Keratinocyte (primary cell): Measurements from ENCODE around the gene RETREG2. TPM values are rescaled to one million over a fixed set of nuclear protein-coding genes. Genes with fewer than 3 reads are reported as not detected.
A peak's percentile ranks its signal among the peaks of the same experiment; 100 is the strongest.

Experiments
- DNase-seq: peaks from one replicate; pipeline ENCODE4 v3.0.0-alpha.2; 2011; ENCODE audit warnings: low read depth, missing footprints, low spot score
- FAIRE-seq: peaks from 2 replicates; lab custom pipeline; 2011; peaks lifted over from hg19 to GRCh38; lab: Jason Lieb, UNC
- H2AFZ ChIP-seq: 2 replicates; pipeline ENCODE4 v1.6.0; 2012; ENCODE audit warnings: low read length, control low read depth, inconsistent platforms; ENCODE audit not compliant: control insufficient read depth
- H3K27ac ChIP-seq: 2 replicates; pipeline ENCODE4 v1.5.1; 2011; ENCODE audit warnings: low read length; ENCODE audit not compliant: control insufficient read depth, insufficient read depth
- H3K27me3 ChIP-seq: 3 replicates; pipeline ENCODE4 v1.6.0; 2011; ENCODE audit warnings: low read length; ENCODE audit not compliant: control insufficient read depth, insufficient read depth; ENCODE audit errors: extremely low read depth
- H3K36me3 ChIP-seq, 2 experiments: 2 replicates in 1 of 2; 3 replicates in 1 of 2; pipeline ENCODE4 v1.5.1; 2011; ENCODE audit warnings: low read length in 2 of 2, mild to moderate bottlenecking in 1 of 2; ENCODE audit not compliant: control insufficient read depth in 2 of 2, insufficient read depth in 2 of 2; ENCODE audit errors: extremely low read depth in 1 of 2
- H3K4me1 ChIP-seq: 3 replicates; pipeline ENCODE4 v1.5.1; 2011; ENCODE audit warnings: low read length; ENCODE audit not compliant: control insufficient read depth, insufficient read depth; ENCODE audit errors: extremely low read depth
- H3K4me2 ChIP-seq: 3 replicates; pipeline ENCODE4 v1.6.0; 2011; ENCODE audit warnings: low read depth, low read length; ENCODE audit not compliant: control insufficient read depth, insufficient read depth; ENCODE audit errors: extremely low read depth
- H3K4me3 ChIP-seq, 3 experiments: fragments of 200-600 bp in 1 of 3; sonication (generic) in 1 of 3; 2 replicates in 2 of 3; 3 replicates in 1 of 3; pipeline ENCODE4 v1.5.1; 2011 to 2016; ENCODE audit warnings: low read length in 3 of 3, mild to moderate bottlenecking in 3 of 3, control low read depth in 2 of 3, inconsistent platforms in 1 of 3, low read depth in 1 of 3, mixed read lengths in 1 of 3, mixed run types in 1 of 3, moderate library complexity in 1 of 3; ENCODE audit not compliant: control insufficient read depth in 2 of 3, insufficient read depth in 2 of 3; ENCODE audit errors: extremely low read depth in 1 of 3
- H3K79me2 ChIP-seq: 2 replicates; pipeline ENCODE4 v1.6.0; 2012; ENCODE audit warnings: low read length; ENCODE audit not compliant: control insufficient read depth, insufficient read depth
- H3K9ac ChIP-seq: 3 replicates; pipeline ENCODE4 v1.6.0; 2011; ENCODE audit warnings: low read length; ENCODE audit not compliant: control insufficient read depth, insufficient read depth; ENCODE audit errors: extremely low read depth
- H3K9me1 ChIP-seq: 3 replicates; pipeline ENCODE4 v1.6.0; 2011; ENCODE audit warnings: low read length; ENCODE audit not compliant: control insufficient read depth, insufficient read depth; ENCODE audit errors: extremely low read depth
- H3K9me3 ChIP-seq: 2 replicates; pipeline ENCODE4 v1.5.1; 2012; ENCODE audit warnings: low read depth, low read length; ENCODE audit not compliant: control insufficient read depth
- H4K20me1 ChIP-seq: 3 replicates; pipeline ENCODE4 v1.6.0; 2011; ENCODE audit warnings: low read length; ENCODE audit not compliant: control insufficient read depth, insufficient read depth; ENCODE audit errors: extremely low read depth
- CTCF ChIP-seq, 3 experiments: IDR thresholded peaks in 1 of 3; conservative IDR thresholded peaks in 1 of 3; optimal IDR thresholded peaks in 1 of 3; 2 replicates in 2 of 3; 3 replicates in 1 of 3; pipeline versions ENCODE3 to v1.5.1; 2011; ENCODE audit warnings: low read length in 3 of 3, mild to moderate bottlenecking in 3 of 3, moderate library complexity in 2 of 3, control low read depth in 1 of 3, inconsistent platforms in 1 of 3; ENCODE audit not compliant: insufficient read depth in 2 of 3; ENCODE audit errors: extremely low read depth in 1 of 3
- EZH2 ChIP-seq: IDR thresholded peaks from one replicate; pipeline ENCODE4 v1.6.1; 2012; ENCODE audit warnings: inconsistent platforms, mild to moderate bottlenecking, low read length, moderate library complexity
- dilution Hi-C: fragments of 300-500 bp; cut with MboI; formaldehyde crosslinking; loops from one replicate; pipeline ENCODE4 v1.7.0; 2020; ENCODE audit warnings: low sequenced_read_pairs; ENCODE audit not compliant: extremely low pct_ligation_motif_present
- polyA plus RNA-seq, 5 experiments: library from polyadenylated mRNA; depleted of rRNA in 3 of 5; stranded (reverse) in 3 of 5; stranded (forward) in 1 of 5; unstranded in 1 of 5; fragments of >200 nt; gene quantifications; 1 replicate in 1 of 5; 2 replicates in 3 of 5; 3 replicates in 1 of 5; pipeline versions ENCODE4 v1.2.1 to v1.2.3, GENCODE V29; 2011 to 2012; ENCODE audit warnings: missing spikeins in 2 of 5, low read depth in 1 of 5, low replicate concordance in 1 of 5

RETREG2 gene
- polyA plus RNA-seq, 1 donor (not counting 4 experiments of a cell fraction or from before 2014, with no cell fraction given) = 45.8 TPM

DNA sequence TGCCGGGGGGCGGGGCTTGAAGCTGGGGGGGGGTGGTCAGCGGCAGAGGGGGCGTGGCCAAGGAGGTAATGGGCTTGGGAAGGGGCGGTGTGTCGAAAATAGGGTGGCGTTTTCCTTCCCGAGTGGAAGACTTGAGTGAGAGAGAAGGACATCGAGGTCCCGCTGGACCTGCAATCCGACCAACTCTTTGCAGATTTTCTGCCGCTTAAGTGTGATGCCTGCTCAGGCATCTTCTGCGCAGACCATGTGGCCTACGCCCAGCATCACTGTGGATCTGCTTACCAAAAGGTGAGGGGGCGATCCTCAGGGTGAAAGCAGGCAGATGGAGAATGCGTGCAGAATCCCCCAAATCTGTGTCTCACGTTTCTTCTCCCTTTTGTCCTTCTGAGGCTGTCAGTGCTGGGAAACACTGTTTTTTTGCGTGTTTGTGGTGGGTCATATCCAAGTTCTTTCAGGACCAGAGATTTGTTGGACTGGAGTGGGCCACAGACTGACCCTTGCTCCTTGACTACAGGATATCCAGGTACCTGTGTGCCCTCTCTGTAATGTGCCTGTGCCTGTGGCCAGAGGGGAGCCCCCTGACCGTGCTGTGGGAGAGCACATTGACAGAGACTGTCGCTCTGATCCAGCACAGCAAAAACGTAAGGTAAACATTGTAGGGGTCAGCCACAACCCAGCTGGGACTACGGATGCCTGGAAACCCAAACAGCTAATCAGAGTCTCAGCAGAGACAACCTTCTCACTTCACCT lies 29.2 kb downstream of the RETREG2 start:
- FAIRE-seq (no peak), DNase-seq (no peak)
- TF ChIP-seq CTCF (optimal IDR thresholded peaks at IDR 0.05 in 1 of 3, IDR thresholded peaks at IDR 0.05 in 1 of 3, conservative IDR thresholded peaks at IDR 0.05 in 1 of 3; ENCODE audit: extremely low read depth in 1 of 3, insufficient read depth in 2 of 3, low read length in 3 of 3) (no peak), EZH2 (no peak)

DNA sequence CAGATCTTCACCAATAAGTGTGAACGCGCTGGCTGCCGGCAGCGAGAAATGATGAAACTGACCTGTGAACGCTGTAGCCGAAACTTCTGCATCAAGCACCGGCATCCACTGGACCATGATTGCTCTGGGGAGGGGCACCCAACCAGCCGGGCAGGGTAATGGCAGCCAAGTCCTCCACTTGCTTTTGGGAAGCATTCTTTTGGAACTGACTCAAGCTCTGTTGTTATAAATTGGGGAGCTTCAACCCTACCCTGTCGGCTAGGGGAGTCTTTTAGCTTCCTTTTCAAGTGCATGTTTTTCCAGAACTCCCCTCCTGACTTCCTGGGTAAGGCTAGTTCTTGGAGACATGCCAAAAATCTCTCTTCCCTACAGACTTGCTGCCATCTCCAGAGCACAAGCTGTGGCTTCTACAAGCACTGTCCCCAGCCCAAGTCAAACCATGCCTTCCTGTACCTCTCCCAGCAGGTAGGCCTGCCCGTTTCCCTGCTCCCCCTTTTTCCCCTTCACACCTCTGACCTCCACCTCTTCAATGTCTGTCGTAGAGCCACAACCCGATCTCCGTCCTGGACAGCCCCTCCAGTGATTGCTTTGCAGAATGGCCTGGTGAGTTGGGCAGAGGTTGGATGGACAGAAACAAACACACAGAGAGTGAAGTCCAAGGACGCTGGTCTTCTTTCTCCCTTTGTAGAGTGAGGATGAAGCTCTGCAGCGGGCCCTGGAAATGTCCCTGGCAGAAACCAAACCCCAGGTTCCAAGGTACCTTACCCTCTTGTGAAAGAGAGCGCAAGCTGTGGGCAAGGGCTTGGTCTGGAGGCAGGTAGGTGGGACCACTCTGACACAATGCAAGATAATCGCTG lies 30.0 kb downstream of the RETREG2 start:
- Histone ChIP-seq H3K9me3 (no peaks in the 10 kb centered on the region), H3K27me3 (no peaks in the 10 kb centered on the region), H3K4me2 (peak overlapping the region; percentile 84), H3K4me1 (peaks cover 16% of the 10 kb centered on the region), H2AFZ (no peak overlapping the region), H4K20me1 (no peaks in the 10 kb centered on the region), H3K36me3 (peaks cover 16 to 21% of the 10 kb centered on the region in 2 experiments), H3K79me2 (no peaks in the 10 kb centered on the region), H3K9ac (no peak overlapping the region), H3K27ac (no peak overlapping the region), H3K9me1 (no peaks in the 10 kb centered on the region), H3K4me3 (no peak overlapping the region)
- dilution Hi-C loops = no loop called here
- FAIRE-seq (no peak), DNase-seq (no peak)
- TF ChIP-seq CTCF (optimal IDR thresholded peaks at IDR 0.05 in 1 of 3, IDR thresholded peaks at IDR 0.05 in 1 of 3, conservative IDR thresholded peaks at IDR 0.05 in 1 of 3; ENCODE audit: extremely low read depth in 1 of 3, insufficient read depth in 2 of 3, low read length in 3 of 3) (no peak), EZH2 (no peak)

More for the DNA sequence above, 29.2 kb downstream of the RETREG2 start:
- peaks cover 16% of the 10 kb centered on the region for H3K4me1 ChIP-seq
- peak overlapping the region; percentile 16 for H2AFZ ChIP-seq
- H3K4me2 ChIP-seq = peak overlapping the region; percentile 84
- H3K36me3 ChIP-seq = peaks cover 10 to 17% of the 10 kb centered on the region in 2 experiments
- no peak overlapping the region for H3K27ac ChIP-seq
- H3K4me3 ChIP-seq = peak overlapping the region; percentile 45 to 63 (median 62)
- no peaks in the 10 kb centered on the region for H3K27me3 ChIP-seq
- H4K20me1 ChIP-seq = no peaks in the 10 kb centered on the region
- H3K9me3 ChIP-seq = no peaks in the 10 kb centered on the region
- peak overlapping the region; percentile 26 for H3K9ac ChIP-seq
- no peaks in the 10 kb centered on the region for H3K9me1 ChIP-seq
- dilution Hi-C loops = no loop called here
- H3K79me2 ChIP-seq = no peaks in the 10 kb centered on the region
